CD4-positive, alpha-beta T cell treated with Interleukin-17A for 1 hour (primary cell): ENCODE data around the gene SON.
"Not testable (repeated sequence)": the region's sequence is repeated elsewhere in the genome, so short reads cannot be mapped to it uniquely, and the experiment has no call there.

ENCODE experiments used
- DNase-seq: peaks from one replicate; pipeline ENCODE4 v3.0.0-alpha.2; 2020

The SON gene

DNA sequence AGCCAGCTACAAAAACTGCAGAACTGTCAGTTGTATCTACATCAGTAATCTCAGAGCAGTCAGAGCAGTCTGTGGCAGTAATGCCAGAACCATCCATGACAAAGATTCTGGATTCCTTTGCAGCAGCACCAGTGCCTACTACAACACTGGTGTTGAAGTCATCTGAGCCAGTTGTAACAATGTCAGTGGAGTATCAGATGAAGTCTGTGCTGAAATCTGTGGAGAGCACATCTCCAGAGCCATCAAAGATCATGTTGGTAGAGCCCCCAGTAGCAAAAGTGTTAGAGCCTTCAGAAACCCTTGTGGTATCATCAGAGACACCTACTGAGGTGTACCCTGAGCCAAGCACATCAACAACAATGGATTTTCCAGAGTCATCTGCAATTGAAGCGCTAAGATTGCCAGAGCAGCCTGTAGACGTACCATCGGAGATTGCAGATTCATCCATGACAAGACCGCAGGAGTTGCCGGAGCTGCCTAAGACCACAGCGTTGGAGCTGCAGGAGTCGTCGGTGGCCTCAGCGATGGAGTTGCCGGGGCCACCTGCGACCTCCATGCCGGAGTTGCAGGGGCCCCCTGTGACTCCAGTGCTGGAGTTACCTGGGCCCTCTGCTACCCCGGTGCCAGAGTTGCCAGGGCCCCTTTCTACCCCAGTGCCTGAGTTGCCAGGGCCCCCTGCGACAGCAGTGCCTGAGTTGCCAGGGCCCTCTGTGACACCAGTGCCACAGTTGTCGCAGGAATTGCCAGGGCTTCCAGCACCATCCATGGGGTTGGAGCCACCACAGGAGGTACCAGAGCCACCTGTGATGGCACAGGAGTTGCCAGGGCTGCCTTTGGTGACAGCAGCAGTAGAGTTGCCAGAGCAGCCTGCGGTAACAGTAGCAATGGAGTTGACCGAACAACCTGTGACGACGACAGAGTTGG, 7.3 kb downstream of the SON start:
- DNase-seq: no peak

GRCh38 chr21:33550772-33551660, 8.2 kb downstream of the SON start:
- DNase-seq: no peak

DNA sequence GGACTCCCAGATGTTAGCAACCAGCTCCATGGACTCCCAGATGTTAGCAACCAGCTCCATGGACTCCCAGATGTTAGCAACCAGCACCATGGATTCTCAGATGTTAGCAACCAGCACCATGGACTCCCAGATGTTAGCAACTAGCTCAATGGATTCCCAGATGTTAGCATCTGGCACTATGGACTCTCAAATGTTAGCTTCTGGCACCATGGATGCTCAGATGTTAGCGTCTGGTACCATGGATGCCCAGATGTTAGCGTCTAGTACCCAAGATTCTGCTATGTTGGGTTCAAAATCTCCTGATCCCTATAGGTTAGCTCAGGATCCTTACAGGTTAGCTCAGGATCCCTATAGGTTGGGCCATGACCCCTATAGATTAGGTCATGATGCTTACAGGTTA, 8.8 kb downstream of the SON start:
- DNase-seq: no peak

DNA sequence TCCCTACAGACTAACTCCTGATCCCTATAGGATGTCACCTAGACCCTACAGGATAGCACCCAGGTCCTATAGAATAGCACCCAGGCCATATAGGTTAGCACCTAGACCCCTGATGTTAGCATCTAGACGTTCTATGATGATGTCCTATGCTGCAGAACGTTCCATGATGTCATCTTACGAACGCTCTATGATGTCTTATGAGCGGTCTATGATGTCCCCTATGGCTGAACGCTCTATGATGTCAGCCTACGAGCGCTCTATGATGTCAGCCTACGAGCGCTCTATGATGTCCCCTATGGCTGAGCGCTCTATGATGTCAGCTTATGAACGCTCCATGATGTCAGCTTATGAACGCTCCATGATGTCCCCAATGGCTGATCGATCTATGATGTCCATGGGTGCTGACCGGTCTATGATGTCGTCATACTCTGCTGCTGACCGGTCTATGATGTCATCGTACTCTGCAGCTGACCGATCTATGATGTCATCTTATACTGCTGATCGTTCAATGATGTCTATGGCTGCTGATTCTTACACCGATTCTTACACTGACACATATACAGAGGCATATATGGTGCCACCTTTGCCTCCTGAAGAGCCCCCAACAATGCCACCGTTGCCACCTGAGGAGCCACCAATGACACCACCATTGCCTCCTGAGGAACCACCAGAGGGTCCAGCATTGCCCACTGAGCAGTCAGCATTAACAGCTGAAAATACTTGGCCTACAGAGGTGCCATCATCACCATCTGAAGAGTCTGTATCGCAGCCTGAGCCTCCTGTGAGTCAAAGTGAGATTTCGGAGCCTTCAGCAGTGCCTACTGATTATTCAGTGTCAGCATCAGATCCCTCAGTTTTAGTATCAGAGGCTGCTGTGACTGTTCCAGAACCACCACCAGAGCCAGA, 9.5 kb downstream of the SON start:
- no peak for DNase-seq

- DNase-seq: no peak
Observed at GRCh38 chr21:33552999-33553598, 10.3 kb downstream of the SON start.

GRCh38 chr21:33554236-33554981, 11.6 kb downstream of the SON start:
- DNase-seq: no peak

DNA sequence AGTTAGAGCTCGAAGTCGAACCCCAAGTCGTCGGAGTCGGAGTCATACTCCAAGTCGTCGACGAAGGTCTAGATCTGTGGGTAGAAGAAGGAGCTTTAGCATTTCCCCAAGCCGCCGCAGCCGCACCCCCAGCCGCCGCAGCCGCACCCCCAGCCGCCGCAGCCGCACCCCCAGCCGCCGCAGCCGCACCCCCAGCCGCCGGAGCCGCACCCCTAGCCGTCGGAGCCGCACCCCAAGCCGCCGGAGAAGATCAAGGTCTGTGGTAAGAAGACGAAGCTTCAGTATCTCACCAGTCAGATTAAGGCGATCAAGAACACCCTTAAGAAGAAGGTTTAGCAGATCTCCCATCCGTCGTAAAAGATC, 12.1 kb downstream of the SON start:
- DNase-seq: no peak

DNA sequence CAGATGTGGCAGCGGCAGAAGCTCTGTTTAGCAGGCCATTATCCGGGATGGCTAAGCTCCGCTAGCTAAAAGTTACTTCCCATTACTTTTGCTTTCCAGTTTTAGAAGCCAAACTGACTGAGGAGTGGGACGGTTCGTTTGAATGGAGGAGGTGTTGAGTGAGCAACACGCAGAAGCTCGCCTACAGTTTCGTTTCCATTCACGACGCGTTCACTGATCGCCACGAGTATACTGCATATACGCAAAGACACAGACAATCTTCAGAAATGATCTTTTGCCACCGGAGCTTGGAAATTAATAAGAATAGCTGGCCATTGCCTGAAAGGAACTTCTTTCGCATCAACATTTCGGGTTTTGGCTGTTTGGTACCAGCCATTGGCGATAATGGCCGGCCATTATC, 14.6 kb downstream of the SON start:
- no peak for DNase-seq

DNA sequence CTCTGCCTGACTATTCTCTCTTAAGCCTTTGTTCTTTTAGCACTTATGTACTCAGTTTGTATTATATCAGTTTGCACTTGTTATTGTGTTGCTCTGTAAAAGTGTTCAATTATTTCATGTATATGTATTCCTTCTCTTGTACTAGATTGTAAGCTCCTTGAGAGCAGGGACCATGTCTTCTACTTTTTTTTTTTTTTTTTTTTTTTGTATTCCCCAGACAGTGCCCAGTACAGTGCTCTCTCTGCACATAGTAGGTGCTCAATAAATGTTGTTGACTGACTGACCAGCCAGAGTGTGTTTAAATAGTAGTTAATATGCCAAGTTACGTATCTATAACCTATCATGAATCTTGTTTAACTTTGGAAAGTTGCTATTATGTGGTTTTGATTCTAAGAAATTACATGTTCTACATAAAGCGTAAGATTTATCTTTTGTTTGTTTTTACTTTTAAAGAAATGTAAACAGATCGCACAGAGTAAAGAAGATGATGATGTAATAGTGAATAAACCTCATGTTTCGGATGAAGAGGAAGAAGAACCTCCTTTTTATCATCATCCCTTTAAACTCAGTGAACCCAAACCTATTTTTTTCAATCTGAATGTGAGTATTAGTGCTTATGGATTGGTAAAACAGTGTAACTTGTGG, 16.1 kb downstream of the SON start:
- DNase-seq: no peak

GRCh38 chr21:33559813-33560212, 17.0 kb downstream of the SON start:
- no peak for DNase-seq

GRCh38 chr21:33560965-33561364, 18.1 kb downstream of the SON start:
- no peak for DNase-seq

GRCh38 chr21:33561373-33561772, 18.5 kb downstream of the SON start:
- no peak for DNase-seq

DNA sequence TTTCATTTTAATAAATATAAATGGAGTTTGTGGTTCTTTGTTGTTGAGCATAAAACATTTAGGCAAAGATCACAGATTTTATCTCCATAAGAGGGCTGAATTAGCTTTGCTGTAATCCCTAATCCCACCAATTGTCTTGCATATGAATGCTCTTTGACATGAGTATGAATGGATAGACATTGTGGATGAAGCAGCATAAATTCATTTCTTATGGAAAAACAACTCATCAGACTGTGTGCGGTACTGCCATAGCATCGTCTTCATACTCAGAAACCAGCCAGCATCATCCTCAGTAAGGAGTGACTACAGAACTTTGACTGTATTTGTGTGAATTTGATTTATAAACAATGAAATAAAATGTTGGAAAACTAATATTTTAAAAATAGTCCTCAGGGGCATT, 19.6 kb downstream of the SON start:
- no peak for DNase-seq

GRCh38 chr21:33566514-33566913, 23.7 kb downstream of the SON start:
- DNase-seq: no peak

- DNase-seq: no peak
Observed at GRCh38 chr21:33567914-33568313, 25.1 kb downstream of the SON start.

- DNase-seq: no peak
Observed at GRCh38 chr21:33568448-33568847, 25.6 kb downstream of the SON start.

GRCh38 chr21:33569991-33570390, 27.2 kb downstream of the SON start:
- no peak for DNase-seq

- DNase-seq: no peak
Observed at GRCh38 chr21:33572350-33572749, 29.5 kb downstream of the SON start.

- DNase-seq: not testable (repeated sequence)
Observed at GRCh38 chr21:33576741-33577141, 33.9 kb downstream of the SON start.

DNA sequence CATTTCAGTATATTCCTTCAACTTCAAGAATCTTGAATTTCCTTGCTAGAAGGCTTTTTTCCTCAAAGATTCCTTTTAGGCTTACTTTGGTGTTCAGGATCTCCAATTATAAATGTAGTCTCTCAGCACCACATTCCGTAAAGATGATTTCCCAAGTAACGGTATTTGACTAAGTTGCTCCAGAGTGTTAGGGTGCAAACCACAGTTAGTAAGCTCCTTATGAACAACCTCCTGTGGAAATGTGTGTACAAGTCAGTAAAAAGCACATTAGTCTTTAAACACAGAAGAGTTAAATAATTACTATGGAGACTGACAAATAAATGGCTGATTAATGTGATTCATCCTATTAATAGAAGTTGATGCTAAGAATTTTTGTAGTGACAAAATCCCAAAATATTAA, 35.4 kb downstream of the SON start:
- DNase-seq: no peak

GRCh38 chr21:33578959-33579542, 36.2 kb downstream of the SON start:
- no peak for DNase-seq
